Activated CD8-positive, alpha-beta memory T cell treated with anti-CD3 and anti-CD28 coated beads, Interleukin-2, amount 50 U/mL, for 1 hour (primary cell): ENCODE data around the gene ADRA2C.
"Not testable (repeated sequence)": the region's sequence is repeated elsewhere in the genome, so short reads cannot be mapped to it uniquely, and the experiment has no call there.

Experiments used
- DNase-seq: peaks from one replicate; pipeline ENCODE4 v3.0.0-alpha.2; 2020; ENCODE audit errors: extremely low read depth

The ADRA2C gene

DNA sequence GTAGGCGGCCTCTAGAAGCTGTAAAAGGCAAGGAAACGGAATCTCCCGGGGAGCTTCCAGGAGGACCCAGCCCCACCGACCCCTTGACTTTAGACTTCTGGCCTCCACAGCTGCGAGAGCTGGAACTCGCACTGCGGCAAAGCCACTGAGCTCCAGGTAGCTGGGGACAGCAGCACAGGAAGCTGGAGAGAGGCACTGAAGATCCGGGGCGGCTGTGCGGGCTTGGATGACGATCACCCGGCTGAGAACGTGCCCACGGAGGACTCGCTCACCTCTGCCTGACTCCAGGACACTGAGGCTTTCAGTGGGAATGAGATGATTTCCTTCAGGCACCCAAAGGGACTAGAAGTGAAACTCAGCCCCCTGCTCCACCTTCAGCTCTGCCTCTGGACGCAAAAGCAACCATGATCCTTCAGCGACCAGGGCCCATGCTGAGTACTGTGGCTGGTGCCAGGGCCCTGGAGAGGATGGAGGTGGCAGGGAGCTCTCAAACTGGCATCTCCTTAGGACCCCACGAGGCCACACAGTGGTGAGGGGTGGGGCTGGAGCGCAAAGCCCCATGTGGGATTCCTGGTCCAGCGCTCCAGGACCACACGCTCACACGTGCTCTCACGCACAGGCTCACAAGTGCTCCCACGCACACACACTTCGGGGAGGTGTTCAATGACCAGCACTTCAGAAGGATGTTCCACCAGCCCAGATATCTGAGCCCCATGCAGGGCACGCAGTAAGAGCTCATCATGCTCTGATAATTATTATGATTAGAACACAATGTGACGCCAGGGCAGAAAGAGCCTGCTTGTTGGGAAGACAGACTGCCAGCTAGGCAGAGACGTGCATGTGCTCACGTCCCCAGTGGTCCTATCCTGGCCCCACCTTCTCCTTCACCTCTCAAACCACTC is 47.2 kb downstream of the ADRA2C start:
- no peak for DNase-seq

DNA sequence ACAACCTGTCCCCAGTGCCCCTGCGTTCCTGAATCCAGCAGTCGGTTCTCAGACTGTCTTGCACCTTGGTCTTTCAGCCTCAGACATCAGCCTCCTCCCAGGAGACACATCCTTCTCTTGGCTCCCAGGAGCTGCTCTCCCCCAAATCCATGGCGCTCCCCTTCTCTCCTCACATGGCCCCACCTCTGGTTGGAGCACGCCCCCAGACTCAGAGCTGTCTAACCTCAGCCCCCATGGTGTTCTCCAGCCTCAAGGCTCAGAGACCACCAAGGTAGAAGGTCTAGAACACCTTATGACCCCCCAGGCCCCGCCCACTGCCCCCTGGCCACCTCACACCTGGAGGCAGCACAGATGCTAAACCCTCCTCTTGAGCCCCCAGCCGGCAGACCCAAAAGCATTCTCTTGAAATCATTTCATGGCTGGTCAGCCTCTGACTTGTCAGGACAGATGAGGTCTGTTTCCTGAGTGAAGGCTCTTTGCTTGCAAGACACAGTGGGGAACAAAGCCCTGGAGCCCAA is 47.9 kb downstream of the ADRA2C start:
- no peak for DNase-seq

DNA sequence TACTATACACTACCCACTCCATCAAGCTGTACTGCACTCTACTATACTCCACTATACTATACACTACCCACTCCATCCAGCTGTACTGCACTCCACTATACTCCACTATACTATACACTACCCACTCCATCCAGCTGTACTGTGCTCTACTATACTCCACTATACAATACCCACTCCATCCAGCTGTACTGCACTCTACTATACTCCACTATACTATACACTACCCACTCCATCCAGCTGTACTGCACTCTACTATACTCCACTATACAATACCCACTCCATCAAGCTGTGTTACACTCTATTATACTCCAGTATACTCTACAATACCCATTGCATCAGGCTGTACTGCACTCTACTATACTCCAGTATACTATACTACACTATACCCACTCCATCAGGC is 48.7 kb downstream of the ADRA2C start:
- not testable (repeated sequence) for DNase-seq

DNA sequence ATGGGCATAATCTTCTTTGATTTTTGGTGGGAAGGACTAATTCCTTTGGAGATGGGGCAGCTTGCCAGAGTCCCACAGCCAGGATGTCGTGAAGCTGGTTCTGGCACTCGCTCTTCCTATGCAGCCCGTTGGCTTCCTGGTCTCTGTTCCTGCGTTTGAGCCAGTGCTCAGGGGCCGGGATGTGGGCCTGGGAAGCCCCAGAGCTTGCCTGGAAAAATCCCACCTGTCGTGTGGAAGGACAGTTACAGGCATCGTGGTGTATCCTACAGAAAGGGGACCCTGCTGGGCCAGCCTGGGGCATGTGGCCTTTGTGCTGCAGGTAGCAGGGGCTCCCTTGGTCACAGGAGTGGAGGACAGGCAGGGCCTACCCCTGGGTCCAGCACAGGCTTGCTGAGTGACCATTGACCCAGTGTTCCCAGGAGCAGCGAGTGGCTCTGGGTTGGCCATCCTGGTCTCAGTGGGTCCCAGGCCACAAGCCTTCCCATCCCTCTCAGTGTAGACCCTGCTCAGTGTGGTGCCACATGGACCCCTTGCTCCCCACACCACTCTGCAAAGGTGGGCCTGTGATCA is 50.2 kb downstream of the ADRA2C start:
- DNase-seq: no peak

DNA sequence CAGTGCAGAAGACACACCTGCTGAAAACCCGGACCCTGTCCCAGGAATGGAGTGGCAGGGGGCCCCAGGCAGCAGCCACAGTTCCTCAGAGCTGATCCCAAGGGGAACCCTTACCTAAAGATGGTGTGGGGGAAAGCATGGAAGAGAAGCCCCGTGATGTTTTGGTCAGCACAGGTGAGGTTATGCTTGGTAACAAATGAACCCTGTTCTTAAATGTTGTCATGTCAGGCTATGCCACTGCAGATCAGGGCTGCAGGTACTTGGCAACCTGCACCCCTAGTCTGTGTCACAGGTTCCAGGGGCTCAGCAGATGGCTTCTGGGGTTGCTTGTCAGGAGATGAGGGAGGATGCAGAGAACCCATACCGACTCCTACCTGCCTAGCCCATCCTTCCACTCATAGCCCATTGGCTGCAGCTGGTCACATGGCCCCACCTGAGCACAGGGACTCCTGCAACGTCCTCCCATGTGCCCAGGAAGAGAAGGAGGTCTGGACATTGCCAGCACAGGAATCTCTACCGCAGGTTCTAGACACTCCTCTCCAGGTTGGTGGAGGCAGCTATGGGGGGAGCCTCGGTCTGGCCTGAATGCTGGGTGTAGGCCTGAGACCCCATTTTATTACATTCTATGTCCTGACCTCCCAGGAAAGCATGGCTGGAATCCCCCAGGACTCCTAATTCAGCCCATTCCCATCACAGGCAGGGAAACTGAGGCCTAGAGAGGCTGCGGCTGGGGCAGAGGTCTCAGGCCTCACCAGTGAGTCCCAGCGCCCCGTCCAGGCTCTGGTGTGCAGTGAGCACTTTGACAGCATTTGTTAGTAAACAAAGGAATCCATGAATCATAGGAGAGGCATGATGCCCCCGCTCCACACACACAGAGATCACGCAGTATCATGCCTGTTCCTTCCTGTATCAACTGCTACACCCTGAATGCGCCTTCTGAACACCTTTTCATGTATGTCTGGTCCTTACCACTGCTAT is 51.1 kb downstream of the ADRA2C start:
- no peak for DNase-seq
